Suprapubic skin (tissue), 3 donors: ENCODE results near the gene MCF2L2.
"Not testable (repeated sequence)": the region's sequence is repeated elsewhere in the genome, so short reads cannot be mapped to it uniquely, and the experiment has no call there.

Experiments used
- CTCF ChIP-seq, 2 donors: fragments of 200-600 bp in 1 of 2; fragments of 450-650 bp in 1 of 2; sonication (generic) in 1 of 2; IDR thresholded peaks; one replicate each; pipeline ENCODE4 v1.5.1; 2016 to 2019; ENCODE audit warnings: antibody characterized with exemption in 2 of 2, mild to moderate bottlenecking in 1 of 2, moderate library complexity in 1 of 2
- POLR2AphosphoS5 ChIP-seq, 3 donors: sonication (generic); formaldehyde crosslinking; IDR thresholded peaks; one replicate each; pipeline ENCODE4 v1.6.1; 2017; ENCODE audit warnings: antibody characterized with exemption in 3 of 3

GRCh38 chr3:183440521-183440920, 12.1 kb upstream of the MCF2L2 start:
- not testable (repeated sequence) for TF ChIP-seq CTCF, POLR2AphosphoS5 (IDR thresholded peaks at IDR 0.05)
